ENCODE measurements around the gene HRAS. TPM values are rescaled to one million over a fixed set of nuclear protein-coding genes. Genes with fewer than 3 reads are reported as not detected.

Gene HRAS
- total and polyA plus RNA-seq, 2 of the 13 experiments (the other 11 are each of a cell fraction or from before 2014, with no cell fraction given), result 32.9 to 50.0 TPM

DNA sequence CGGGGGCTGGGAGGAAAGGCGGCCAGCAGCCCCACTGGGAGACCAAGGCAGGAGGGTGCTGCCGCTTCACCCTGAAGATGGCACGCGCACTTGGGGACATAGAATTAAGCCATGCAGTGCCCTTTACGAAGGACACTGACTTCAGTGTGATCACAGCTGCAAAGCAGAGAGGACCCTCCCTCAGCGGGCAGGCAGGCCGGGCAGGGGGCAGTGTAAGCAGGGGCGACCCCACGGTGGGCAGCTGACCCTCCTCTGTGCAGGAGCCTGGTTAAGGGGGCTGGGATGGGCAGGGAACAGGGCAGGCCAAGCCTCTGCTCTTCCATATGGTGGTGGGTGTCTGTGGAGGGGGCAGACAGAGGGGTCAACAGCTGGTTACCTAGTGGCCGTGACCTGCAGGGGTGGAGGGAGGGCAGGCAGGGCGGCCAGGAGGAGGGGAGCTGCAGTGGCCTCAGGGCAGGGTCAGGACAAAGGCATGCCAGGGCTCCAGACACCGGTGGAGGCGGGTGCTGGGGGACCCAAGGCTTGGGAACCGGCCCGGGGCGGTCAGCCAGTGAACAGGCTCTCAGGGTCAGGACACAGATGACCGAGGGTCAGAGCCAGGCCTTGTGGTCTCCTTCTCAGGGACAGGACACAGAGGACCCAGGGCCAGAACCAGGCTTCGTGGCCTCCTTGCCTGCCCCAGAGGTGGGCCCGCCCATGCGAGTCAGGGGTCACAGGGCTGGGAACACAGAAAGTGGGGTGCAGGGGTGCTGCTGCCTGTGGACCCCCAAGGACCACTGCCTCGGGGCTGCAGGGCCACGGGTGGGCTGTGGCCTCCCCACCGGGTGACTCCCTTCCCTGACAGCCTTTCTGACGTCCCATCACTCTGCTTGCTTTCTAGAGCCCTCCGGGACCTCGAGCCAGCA, 18.0 kb upstream of the HRAS start (continued):
- TF ChIP-seq, protein P1, sequence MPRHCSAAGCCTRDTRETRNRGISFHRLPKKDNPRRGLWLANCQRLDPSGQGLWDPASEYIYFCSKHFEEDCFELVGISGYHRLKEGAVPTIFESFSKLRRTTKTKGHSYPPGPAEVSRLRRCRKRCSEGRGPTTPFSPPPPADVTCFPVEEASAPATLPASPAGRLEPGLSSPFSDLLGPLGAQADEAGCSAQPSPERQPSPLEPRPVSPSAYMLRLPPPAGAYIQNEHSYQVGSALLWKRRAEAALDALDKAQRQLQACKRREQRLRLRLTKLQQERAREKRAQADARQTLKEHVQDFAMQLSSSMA (CRISPR knock-in tag; IDR thresholded peaks at IDR 0.05), result no peak
- TF ChIP-seq, protein P2, sequence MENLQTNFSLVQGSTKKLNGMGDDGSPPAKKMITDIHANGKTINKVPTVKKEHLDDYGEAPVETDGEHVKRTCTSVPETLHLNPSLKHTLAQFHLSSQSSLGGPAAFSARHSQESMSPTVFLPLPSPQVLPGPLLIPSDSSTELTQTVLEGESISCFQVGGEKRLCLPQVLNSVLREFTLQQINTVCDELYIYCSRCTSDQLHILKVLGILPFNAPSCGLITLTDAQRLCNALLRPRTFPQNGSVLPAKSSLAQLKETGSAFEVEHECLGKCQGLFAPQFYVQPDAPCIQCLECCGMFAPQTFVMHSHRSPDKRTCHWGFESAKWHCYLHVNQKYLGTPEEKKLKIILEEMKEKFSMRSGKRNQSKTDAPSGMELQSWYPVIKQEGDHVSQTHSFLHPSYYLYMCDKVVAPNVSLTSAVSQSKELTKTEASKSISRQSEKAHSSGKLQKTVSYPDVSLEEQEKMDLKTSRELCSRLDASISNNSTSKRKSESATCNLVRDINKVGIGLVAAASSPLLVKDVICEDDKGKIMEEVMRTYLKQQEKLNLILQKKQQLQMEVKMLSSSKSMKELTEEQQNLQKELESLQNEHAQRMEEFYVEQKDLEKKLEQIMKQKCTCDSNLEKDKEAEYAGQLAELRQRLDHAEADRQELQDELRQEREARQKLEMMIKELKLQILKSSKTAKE (CRISPR knock-in tag; IDR thresholded peaks at IDR 0.05; ENCODE audit: borderline replicate concordance), result peak; percentile 55; the same call in 1 of the 2 replicates
- TF ChIP-seq SOX6 (IDR thresholded peaks at IDR 0.05) (no peak), SOX6 (CRISPR knock-in tag; IDR thresholded peaks at IDR 0.05) (no peak), KDM2A (CRISPR knock-in tag; IDR thresholded peaks at IDR 0.05; ENCODE audit: borderline replicate concordance, low read depth) (peak; percentile 20; the same call in 1 of the 2 replicates), MTF1 (CRISPR knock-in tag; IDR thresholded peaks at IDR 0.05) (no peak), PBX3 (CRISPR knock-in tag; IDR thresholded peaks at IDR 0.05; ENCODE audit: borderline replicate concordance) (no peak), HNRNPLL (IDR thresholded peaks at IDR 0.05; ENCODE audit: low read depth, low read length, poor library complexity, severe bottlenecking) (peak; percentile 7), CHCHD3 (CRISPR knock-in tag; IDR thresholded peaks at IDR 0.05) (no peak), RELA (CRISPR knock-in tag; IDR thresholded peaks at IDR 0.05) (no peak), SETDB1 (CRISPR knock-in tag; IDR thresholded peaks at IDR 0.05; ENCODE audit: borderline replicate concordance) (no peak), RARA (CRISPR knock-in tag; IDR thresholded peaks at IDR 0.05) (peak; percentile 84), FOXJ3 (CRISPR knock-in tag; IDR thresholded peaks at IDR 0.05; ENCODE audit: borderline replicate concordance) (no peak), RXRA (CRISPR knock-in tag; IDR thresholded peaks at IDR 0.05) (peak; percentile 68; the same call in 1 of the 2 replicates), SP140L (CRISPR knock-in tag; IDR thresholded peaks at IDR 0.05; ENCODE audit: borderline replicate concordance) (no peak), KLF15 (CRISPR knock-in tag; IDR thresholded peaks at IDR 0.05; ENCODE audit: borderline replicate concordance) (no peak)
